Right lobe of liver (tissue), 4 donors: ENCODE measurements around the gene EXOSC7.

Source experiments
- POLR2A ChIP-seq: fragments of 450-650 bp; IDR thresholded peaks from one replicate; pipeline ENCODE4 v1.6.1; 2017; ENCODE audit warnings: antibody characterized with exemption, mild to moderate bottlenecking
- TF ChIP-seq, protein P1 (sequence below), 4 donors: fragments of 200-600 bp in 3 of 4; fragments of 450-650 bp in 1 of 4; IDR thresholded peaks; one replicate each; pipeline versions ENCODE4 v1.5.1 to v1.8.0; 2016 to 2022; ENCODE audit warnings: antibody characterized with exemption in 4 of 4, mild to moderate bottlenecking in 2 of 4
- donor health status: DM: no; HTN: no; CAD: no.
- donor health status: DM: no; HTN: no; CAD: no.
- donor health status: DM: no; HTN: yes; CAD: no.

DNA sequence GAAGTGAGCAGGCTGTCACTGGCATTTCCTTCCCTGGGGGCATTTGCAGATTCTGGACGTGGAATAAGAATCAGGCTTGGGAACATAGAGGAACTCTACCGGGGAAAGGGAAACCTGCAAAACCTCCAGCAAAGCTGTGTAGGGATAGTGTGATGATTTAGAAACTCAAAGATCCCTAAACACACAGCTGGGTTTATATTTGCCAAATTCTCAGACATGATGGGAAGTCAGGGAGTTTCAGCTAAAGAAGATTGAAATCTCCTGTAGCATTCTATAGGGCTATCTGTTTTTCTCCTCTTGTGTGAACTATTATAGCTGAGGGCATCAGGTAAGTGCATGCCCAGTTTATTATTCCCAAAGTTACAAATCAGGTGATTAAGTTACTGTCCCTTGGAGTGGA, 40.9 kb downstream of the EXOSC7 start:
- TF ChIP-seq, protein P1, sequence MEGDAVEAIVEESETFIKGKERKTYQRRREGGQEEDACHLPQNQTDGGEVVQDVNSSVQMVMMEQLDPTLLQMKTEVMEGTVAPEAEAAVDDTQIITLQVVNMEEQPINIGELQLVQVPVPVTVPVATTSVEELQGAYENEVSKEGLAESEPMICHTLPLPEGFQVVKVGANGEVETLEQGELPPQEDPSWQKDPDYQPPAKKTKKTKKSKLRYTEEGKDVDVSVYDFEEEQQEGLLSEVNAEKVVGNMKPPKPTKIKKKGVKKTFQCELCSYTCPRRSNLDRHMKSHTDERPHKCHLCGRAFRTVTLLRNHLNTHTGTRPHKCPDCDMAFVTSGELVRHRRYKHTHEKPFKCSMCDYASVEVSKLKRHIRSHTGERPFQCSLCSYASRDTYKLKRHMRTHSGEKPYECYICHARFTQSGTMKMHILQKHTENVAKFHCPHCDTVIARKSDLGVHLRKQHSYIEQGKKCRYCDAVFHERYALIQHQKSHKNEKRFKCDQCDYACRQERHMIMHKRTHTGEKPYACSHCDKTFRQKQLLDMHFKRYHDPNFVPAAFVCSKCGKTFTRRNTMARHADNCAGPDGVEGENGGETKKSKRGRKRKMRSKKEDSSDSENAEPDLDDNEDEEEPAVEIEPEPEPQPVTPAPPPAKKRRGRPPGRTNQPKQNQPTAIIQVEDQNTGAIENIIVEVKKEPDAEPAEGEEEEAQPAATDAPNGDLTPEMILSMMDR (IDR thresholded peaks at IDR 0.05): no peak
- no peak for TF ChIP-seq POLR2A
